KOPT-K1 (cell line): ENCODE data around the gene CD74.

Source experiments
- H3K27ac ChIP-seq: fragments of 200-600 bp; sonication (generic); 2 replicates; pipeline ENCODE4 v1.5.1; 2016; ENCODE audit warnings: antibody characterized with exemption, mild to moderate bottlenecking, low read depth, low read length; ENCODE audit not compliant: poor library complexity, severe bottlenecking
- H3K36me3 ChIP-seq: fragments of 200-600 bp; sonication (generic); 2 replicates; pipeline ENCODE4 v1.5.1; 2017; ENCODE audit warnings: antibody characterized with exemption, mild to moderate bottlenecking, low read length, moderate library complexity; ENCODE audit not compliant: insufficient read depth
- H3K9me3 ChIP-seq: fragments of 200-600 bp; sonication (generic); 2 replicates; pipeline ENCODE4 v1.5.1; 2017; ENCODE audit warnings: antibody characterized with exemption, low read length, mild to moderate bottlenecking; ENCODE audit not compliant: insufficient read depth, poor library complexity, severe bottlenecking

Gene CD74

GRCh38 chr5:150407096-150407720 lies 5.5 kb downstream of the CD74 start:
- H3K27ac ChIP-seq = no peak overlapping the region
- H3K9me3 ChIP-seq = no peaks in the 10 kb centered on the region
- H3K36me3 ChIP-seq = peaks cover 11% of the 10 kb centered on the region; the same call in 1 of the 2 replicates

GRCh38 chr5:150406723-150407095 lies 6.0 kb downstream of the CD74 start:
- H3K36me3 ChIP-seq = peaks cover 15% of the 10 kb centered on the region; the same call in 1 of the 2 replicates
- H3K9me3 ChIP-seq = no peaks in the 10 kb centered on the region
- H3K27ac ChIP-seq = no peak overlapping the region

GRCh38 chr5:150406103-150406722 lies 6.5 kb downstream of the CD74 start:
- Histone ChIP-seq H3K27ac (no peak overlapping the region), H3K9me3 (no peaks in the 10 kb centered on the region), H3K36me3 (peaks cover 20% of the 10 kb centered on the region; the same call in 1 of the 2 replicates)

DNA sequence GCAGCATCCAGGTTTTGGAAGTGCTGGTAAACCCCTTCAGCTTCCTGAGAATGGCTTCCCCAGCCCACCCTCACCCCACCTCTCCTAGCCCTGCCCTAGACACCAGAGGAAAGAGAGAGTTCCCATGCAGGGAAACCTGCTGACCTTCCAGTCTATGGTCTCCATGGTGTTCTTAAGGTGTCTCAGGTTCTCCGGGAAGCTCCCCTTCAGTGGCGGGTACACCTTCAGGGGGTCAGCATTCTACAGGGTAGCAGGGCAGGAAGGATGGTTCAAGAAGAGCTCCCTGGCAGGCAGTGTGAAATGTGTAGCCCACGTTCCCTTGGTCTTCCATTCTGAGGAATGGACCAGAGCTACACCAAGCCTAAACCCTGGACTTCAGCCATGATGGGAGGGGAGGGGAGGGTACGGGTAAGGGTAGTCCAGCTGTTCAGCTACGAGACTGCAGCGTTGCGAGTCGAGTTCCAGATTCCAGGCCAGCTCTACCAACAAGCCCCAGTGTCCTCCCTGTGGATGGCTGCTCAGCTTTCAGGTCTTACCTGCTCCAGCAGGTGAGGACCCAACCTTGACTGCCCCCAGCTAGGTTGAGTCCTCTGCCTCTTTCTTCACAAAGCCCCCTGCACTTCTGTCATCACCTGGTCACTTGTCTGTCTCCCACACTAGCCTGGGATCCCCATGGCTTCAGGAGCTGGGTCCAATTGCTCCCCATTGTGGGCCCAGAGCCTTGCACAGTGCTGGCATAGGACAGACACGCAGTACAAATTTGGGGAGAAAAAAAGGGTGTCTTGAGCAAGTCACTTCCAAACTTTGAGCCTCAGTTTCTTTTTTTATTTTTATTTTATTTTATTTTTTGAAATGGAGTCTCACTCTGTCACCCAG lies 7.5 kb downstream of the CD74 start:
- Histone ChIP-seq H3K36me3 (peaks cover 31% of the 10 kb centered on the region), H3K9me3 (no peaks in the 10 kb centered on the region), H3K27ac (no peak overlapping the region)

- no peaks in the 10 kb centered on the region for H3K9me3 ChIP-seq
- H3K27ac ChIP-seq = no peak overlapping the region
- H3K36me3 ChIP-seq = peaks cover 37% of the 10 kb centered on the region
Measured at GRCh38 chr5:150404535-150404934, 8.2 kb downstream of the CD74 start.

DNA sequence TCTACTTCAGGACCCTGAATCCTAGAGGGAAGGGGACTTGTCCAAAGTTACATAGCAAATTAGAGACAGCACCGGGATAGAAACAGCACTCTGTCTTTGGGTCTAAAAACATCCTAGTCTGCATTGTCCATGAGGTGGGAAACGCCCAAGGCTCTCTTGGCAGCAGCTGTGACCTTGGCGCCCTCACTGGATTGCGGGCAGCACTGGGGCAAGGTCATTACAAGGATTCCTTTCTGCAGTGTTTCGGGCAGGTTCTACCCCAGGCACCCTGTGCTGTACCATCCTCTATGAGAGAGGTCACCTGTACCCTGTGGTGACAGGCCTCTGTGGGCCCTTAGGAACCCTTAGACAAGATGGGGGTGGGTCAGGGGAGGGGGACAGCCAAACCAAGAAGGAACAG lies 8.6 kb downstream of the CD74 start:
- Histone ChIP-seq H3K27ac (no peak overlapping the region), H3K9me3 (no peaks in the 10 kb centered on the region), H3K36me3 (peaks cover 41% of the 10 kb centered on the region)

- peaks cover 53% of the 10 kb centered on the region for H3K36me3 ChIP-seq
- H3K27ac ChIP-seq = no peak overlapping the region
Measured at GRCh38 chr5:150402901-150403342, 9.8 kb downstream of the CD74 start.

GRCh38 chr5:150402229-150402773 lies 10.4 kb downstream of the CD74 start:
- H3K9me3 ChIP-seq = no peaks in the 10 kb centered on the region
- peaks cover 60% of the 10 kb centered on the region for H3K36me3 ChIP-seq
- no peak overlapping the region for H3K27ac ChIP-seq

More at GRCh38 chr5:150402901-150403342, 9.8 kb downstream of the CD74 start:
- no peaks in the 10 kb centered on the region for H3K9me3 ChIP-seq

GRCh38 chr5:150401376-150402228 lies 11.1 kb downstream of the CD74 start:
- Histone ChIP-seq H3K36me3 (peaks cover 67% of the 10 kb centered on the region), H3K27ac (no peak overlapping the region), H3K9me3 (no peaks in the 10 kb centered on the region)

GRCh38 chr5:150401076-150401375 lies 11.7 kb downstream of the CD74 start:
- Histone ChIP-seq H3K9me3 (no peaks in the 10 kb centered on the region), H3K27ac (no peak overlapping the region), H3K36me3 (peaks cover 72% of the 10 kb centered on the region)

- H3K36me3 ChIP-seq = peaks cover 78% of the 10 kb centered on the region
- H3K27ac ChIP-seq = no peak overlapping the region
- no peaks in the 10 kb centered on the region for H3K9me3 ChIP-seq
Measured at GRCh38 chr5:150400316-150401075, 12.2 kb downstream of the CD74 start.

DNA sequence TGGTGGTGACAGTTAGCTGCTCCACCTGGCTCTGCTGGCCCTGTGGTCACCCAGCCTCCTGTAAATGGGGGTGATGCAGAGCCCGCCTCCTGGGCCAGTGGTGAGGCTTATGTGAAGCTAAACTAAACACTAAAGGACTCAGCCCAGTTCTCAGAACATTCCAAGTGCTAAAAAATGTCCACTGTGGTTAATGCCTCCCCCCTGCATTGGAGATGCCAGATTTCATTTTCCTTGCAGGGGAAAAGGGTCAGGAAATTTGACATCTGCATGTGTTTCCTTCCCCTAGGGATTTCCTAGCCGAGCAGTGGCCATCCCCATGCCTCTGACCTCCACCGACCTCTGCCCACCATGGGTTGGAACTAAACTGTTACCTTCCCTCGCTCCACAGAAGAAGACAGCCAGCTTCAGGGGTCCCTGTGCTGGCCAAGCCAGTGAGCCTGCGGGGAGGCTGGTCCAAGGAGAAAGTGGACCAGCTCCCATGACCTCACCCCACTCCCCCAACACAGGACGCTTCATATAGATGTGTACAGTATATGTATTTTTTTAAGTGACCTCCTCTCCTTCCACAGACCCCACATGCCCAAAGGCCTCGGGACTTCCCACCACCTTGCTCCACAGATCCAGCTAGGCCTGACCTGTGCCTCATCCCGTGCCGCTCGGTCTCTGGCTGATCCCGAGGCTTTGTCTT lies 13.0 kb downstream of the CD74 start:
- Histone ChIP-seq H3K36me3 (peaks cover 86% of the 10 kb centered on the region), H3K9me3 (no peaks in the 10 kb centered on the region), H3K27ac (no peak overlapping the region)

DNA sequence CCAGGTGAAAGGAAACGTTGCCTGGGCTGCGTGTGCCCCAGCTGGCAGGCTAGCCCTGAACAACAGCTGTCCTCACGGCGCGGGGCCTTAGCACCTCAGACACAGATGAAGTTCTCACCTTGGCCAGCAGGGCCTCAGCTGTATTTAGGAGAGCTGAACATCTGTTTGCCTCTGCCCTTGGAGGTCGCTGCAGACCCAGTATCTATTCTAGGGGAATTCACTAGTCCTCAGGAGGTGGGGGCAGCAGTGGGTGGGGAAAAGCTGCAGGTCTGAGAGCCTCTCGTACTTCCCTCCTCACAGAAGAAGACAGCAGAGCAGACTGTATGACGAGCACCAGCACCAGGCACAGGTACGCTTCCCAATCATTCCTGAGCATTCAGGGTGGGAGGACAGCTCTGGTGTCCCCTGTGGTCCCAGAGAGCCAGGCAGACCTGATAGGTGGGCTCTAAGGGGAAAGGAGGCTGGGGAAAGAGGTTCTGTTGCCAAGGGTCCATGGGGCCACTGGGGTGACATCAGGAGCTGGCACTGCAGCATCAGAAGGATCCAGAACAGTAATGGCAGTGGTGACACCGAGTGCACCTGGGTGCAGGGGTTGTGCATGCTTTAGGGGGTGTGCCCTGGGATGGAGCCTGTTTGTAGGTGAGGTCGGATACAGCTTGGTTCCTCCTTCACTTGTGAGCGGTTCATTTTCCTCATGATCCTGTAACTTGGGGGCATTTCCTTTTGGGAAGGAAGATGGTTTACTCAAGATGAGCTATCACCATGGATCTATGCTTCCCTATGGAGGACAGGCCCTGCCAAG lies 13.8 kb downstream of the CD74 start:
- Histone ChIP-seq H3K27ac (no peak overlapping the region), H3K36me3 (peaks cover 93% of the 10 kb centered on the region), H3K9me3 (no peaks in the 10 kb centered on the region)
